GM19099 (cell line): ENCODE results near the gene C2CD2.

ENCODE experiments used
- POLR2A ChIP-seq: IDR thresholded peaks from 3 replicates; pipeline ENCODE4 v1.6.1; 2011; ENCODE audit warnings: low read depth; ENCODE audit not compliant: insufficient read length; ENCODE audit errors: extremely low read depth

Gene C2CD2

GRCh38 chr21:41916888-41917433 lies 36.9 kb downstream of the C2CD2 start:
- TF ChIP-seq POLR2A = no peak

- TF ChIP-seq POLR2A = no peak
Measured at GRCh38 chr21:41914965-41915364, 38.9 kb downstream of the C2CD2 start.

- TF ChIP-seq POLR2A = no peak
Measured at GRCh38 chr21:41914358-41914757, 39.5 kb downstream of the C2CD2 start.

DNA sequence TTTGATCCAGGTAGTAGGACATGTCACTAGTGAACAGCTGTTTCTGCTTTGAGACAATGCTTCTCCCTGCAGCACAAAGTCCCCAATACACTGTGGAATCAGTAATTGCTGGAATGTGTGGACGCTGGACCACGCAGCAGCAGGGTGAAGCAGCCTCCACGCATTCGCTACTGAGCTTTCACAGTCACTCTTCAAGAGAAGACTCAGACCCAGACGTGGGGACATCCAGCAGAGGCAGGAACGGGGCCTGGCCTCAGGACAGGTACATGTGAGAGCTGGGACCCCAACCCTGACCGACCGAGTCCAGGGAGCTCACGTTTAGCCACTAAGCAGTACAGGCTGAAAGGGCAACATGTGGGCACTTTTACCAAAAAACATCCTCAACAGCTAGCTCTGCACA lies 40.6 kb downstream of the C2CD2 start:
- no peak for TF ChIP-seq POLR2A

GRCh38 chr21:41908829-41909228 lies 45.0 kb downstream of the C2CD2 start:
- TF ChIP-seq POLR2A = no peak

GRCh38 chr21:41907496-41908258 lies 46.1 kb downstream of the C2CD2 start:
- no peak for TF ChIP-seq POLR2A

- no peak for TF ChIP-seq POLR2A
Measured at GRCh38 chr21:41906770-41907169, 47.0 kb downstream of the C2CD2 start.

DNA sequence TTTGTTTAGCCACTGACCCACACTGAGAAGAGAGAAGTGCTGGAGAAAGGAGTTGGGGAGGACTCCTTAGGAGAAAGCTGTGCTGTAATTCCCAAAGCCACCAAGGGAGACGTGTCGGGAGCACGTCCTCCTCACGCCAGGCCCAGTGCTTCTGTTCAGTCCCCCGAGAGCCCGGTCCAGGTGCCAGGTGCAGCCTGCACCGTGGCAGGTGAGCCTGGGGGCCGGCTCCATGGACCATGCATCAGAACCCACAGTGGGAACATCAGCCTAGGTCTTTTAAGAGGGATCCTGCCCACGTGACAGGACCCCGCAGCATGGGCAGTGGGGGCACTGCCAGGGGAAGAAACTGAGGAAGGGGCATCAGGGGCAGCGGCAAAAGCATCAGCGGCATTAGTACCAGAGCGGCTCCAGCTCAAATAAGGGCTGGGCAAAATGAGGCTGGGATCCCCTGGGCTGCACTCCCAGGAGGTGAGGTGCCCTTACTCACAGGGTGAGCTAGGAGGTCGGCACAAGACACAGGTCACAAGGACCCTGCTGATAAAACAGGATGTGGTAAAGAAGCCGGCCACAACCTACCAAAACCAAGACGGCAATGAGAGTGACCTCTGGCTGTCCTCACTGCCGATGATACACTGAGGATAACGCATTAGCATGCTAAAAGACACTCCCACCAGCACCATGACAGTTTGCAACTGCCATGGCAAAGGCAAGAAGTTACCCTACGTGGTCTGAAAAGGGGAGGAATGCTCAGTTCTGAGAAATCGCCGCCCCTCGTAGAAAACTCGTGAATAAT lies 50.1 kb downstream of the C2CD2 start:
- TF ChIP-seq POLR2A = no peak

GRCh38 chr21:41902946-41903345 lies 50.9 kb downstream of the C2CD2 start:
- TF ChIP-seq POLR2A = no peak

GRCh38 chr21:41901782-41902181 lies 52.0 kb downstream of the C2CD2 start:
- no peak for TF ChIP-seq POLR2A

DNA sequence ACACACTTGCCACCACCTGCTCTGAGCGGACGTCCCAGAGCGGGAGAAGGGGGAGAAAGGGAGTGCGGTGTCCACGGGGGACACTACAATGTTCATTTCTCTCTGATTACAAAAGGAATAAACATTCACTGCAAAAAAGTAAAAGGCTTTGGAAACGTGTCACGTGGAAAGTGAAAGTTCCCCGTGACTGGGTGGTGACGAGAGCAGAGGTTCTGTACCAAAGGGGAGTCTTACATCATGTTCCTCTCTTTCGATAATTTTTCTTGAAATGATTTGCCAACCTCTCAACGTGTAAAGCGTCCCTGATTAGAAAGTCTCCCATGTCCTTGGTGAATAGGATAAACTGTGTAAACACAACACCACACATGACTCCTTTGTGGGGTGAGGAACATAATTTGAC lies 52.7 kb downstream of the C2CD2 start:
- TF ChIP-seq POLR2A = no peak

DNA sequence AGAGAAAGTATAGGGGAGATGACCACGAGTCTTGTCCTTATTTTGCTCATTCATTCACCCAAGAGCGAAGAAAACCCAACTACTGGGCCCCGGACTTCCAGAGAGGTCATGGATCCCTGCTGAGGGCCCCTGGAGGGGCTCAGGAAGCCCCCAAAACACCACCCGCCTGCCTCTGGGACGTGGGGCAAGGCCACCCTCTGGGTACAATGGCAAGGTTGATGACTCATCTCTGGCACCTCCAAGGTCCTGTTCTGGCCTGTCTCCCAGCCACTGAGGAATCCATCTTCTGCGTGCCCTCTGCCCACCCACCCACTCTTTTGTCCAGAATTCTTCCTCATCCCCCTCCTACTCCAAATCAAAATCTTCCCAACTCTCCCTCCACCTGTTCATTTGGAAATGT lies 53.4 kb downstream of the C2CD2 start:
- no peak for TF ChIP-seq POLR2A

GRCh38 chr21:41899426-41900202 lies 54.2 kb downstream of the C2CD2 start:
- TF ChIP-seq POLR2A = no peak

GRCh38 chr21:41898998-41899397 lies 54.8 kb downstream of the C2CD2 start:
- TF ChIP-seq POLR2A = no peak

GRCh38 chr21:41897700-41898099 lies 56.1 kb downstream of the C2CD2 start:
- no peak for TF ChIP-seq POLR2A
